ENCODE results near the gene DLGAP5. TPM values are rescaled to one million over a fixed set of nuclear protein-coding genes. Genes with fewer than 3 reads are reported as not detected.

The DLGAP5 gene
- total and polyA plus RNA-seq, 12 donors = 0.07 to 5.1 (median 0.41) TPM; not detected in 5

- peak overlapping the region in 9 of 10 donors; percentile 67 to 96 (median 87) for H3K4me3 ChIP-seq
- H3K9me3 ChIP-seq = no peaks in the 10 kb centered on the region
- TF ChIP-seq CTCF (IDR thresholded peaks at IDR 0.05) = peak in 3 of 9 donors; percentile 41 to 43 (median 43)
- 37% methylated on average over 7 of the region's 7 CpGs for WGBS, 2 donors
- no peak for DNase-seq
- H3K36me3 ChIP-seq = peaks cover 0 to 35% (median 0%) of the 10 kb centered on the region in 9 donors
- ATAC-seq = peak in 6 of 8 donors; percentile 20 to 41 (median 34)
- intact Hi-C loops (cut with DNase I) = loop anchor here in 5 of 10 donors (2.0 to 5.0 kb wide), 4 partner anchors 29 to 79 kb away; partner anchors contain the start of gene MAPK1IP1L (in 1 of the 5)
- H3K27ac ChIP-seq = peak overlapping the region in 9 of 10 donors; percentile 16 to 99 (median 97)
- peaks cover 5 to 76% (median 67%) of the 10 kb centered on the region in 9 donors for H3K4me1 ChIP-seq
- H3K27me3 ChIP-seq = no peaks in the 10 kb centered on the region
These were observed 59.8 kb downstream of the DLGAP5 start for GRCh38 chr14:55131370-55132137.

- H3K27me3 ChIP-seq = no peaks in the 10 kb centered on the region
- DNase-seq (no peak), ATAC-seq (peak in 6 of 8 donors; percentile 3 to 28 (median 12))
- intact Hi-C loops (cut with DNase I) = loop anchor here in 4 of 10 donors (2.0 to 5.0 kb wide), 3 partner anchors 27 to 78 kb away; partner anchors contain the start of gene MAPK1IP1L (in 1 of the 4)
- H3K27ac ChIP-seq = peak overlapping the region; percentile 93 to 99 (median 97)
- 17 to 21% methylated on average over 10 of the region's 10 CpGs for WGBS, 2 donors
- peaks cover 0 to 25% (median 0%) of the 10 kb centered on the region in 9 donors for H3K36me3 ChIP-seq
- no peak for TF ChIP-seq CTCF (IDR thresholded peaks at IDR 0.05)
- peaks cover 0 to 78% (median 56%) of the 10 kb centered on the region in 9 donors for H3K4me1 ChIP-seq
- peak overlapping the region; percentile 67 to 96 (median 87) for H3K4me3 ChIP-seq
- no peaks in the 10 kb centered on the region for H3K9me3 ChIP-seq
These were observed 61.2 kb downstream of the DLGAP5 start for GRCh38 chr14:55130196-55130550.

GRCh38 chr14:55129428-55130195 is 61.8 kb downstream of the DLGAP5 start:
- intact Hi-C loops (cut with DNase I) = loop anchor here in 5 of 10 donors (2.0 to 5.0 kb wide), 3 partner anchors 27 to 77 kb away; partner anchors contain the start of gene MAPK1IP1L (in 1 of the 5)
- Histone ChIP-seq H3K27me3 (no peaks in the 10 kb centered on the region), H3K4me1 (peaks cover 0 to 84% (median 52%) of the 10 kb centered on the region in 9 donors), H3K9me3 (no peaks in the 10 kb centered on the region), H3K27ac (peak overlapping the region; percentile 93 to 99 (median 97)), H3K4me3 (peak overlapping the region; percentile 67 to 96 (median 87)), H3K36me3 (peaks cover 0 to 22% (median 0%) of the 10 kb centered on the region in 9 donors)
- peak; percentile 66 to 82 (median 75) for ATAC-seq
- DNase-seq = peak; percentile 73 to 76
- TF ChIP-seq CTCF (IDR thresholded peaks at IDR 0.05) = no peak
- 0 to 1% methylated on average over 53 of the region's 53 CpGs for WGBS, 2 donors

GRCh38 chr14:55129086-55129427 is 62.3 kb downstream of the DLGAP5 start, which contains the start of gene LGALS3:
LGALS3 (plus strand) TSS chr14:55129252; CDS start chr14:55137374, 8,122 bp downstream.
- WGBS, 2 donors = 0% methylated on average over 37 to 50 of the region's 50 CpGs
- intact Hi-C loops (cut with DNase I) = loop anchor here in 1 of 10 donors (5.0 kb wide), 1 partner anchor 37 kb away; no protein-coding TSS in a partner anchor
- ATAC-seq (peak; percentile 80 to 94 (median 90)), DNase-seq (peak; percentile 78 to 85)
- H3K36me3 ChIP-seq = peaks cover 0 to 17% (median 0%) of the 10 kb centered on the region in 9 donors
- peak within 1 kb of the TSS; percentile 93 to 99 (median 97) for H3K27ac ChIP-seq
- H3K4me3 ChIP-seq = peak within 1 kb of the TSS; percentile 67 to 96 (median 87)
- no peak for TF ChIP-seq CTCF (IDR thresholded peaks at IDR 0.05)
- H3K27me3 ChIP-seq = no peaks in the 10 kb centered on the region
- no peaks in the 10 kb centered on the region for H3K9me3 ChIP-seq
- H3K4me1 ChIP-seq = peaks cover 0 to 85% (median 46%) of the 10 kb centered on the region in 9 donors
